ENCODE data around the gene PLPP7. TPM values are rescaled to one million over a fixed set of nuclear protein-coding genes. Genes with fewer than 3 reads are reported as not detected.

PLPP7 gene
- total RNA-seq = 7.9 and 10.2 TPM in 2 replicates

DNA sequence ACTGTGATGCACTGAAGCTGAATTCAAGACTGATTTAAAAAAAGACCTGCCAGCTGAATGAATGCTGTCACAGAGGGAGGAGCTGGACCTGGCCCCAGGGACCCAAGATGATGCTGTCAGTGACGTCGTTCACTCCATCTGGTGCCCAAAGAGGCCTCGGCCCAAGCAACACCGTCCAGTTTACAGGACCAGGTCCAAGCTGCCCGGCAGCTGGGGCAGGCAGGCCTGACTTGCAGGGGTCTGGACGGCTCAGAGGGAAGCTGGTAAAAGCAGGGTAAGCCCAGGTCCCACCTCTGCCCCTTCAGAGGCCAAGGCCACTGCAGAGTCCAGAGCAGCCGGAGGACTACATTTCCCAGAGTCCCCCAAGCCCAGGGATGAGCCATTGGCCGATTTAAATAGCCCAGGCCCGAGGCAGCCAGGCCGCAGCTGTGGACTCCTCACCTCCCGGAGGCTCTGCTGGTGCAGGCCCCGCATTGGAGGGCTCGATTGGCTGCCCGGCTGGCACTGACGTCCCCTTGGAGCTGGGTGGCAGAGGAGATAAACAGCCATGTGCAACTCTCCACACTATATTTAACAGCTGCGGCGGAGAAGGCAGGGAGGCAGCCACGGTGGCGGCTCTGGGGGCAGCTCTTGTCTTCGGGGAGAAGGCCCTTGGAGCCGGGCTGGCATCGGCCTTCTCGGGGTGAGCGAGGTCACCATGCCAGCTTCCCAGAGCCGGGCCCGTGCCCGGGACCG lies at the start of gene PLPP7:
PLPP7 (plus strand) TSS at position 423 of the 735 bp plus-strand sequence; CDS start at position 698, 275 bp downstream.

GRCh38 chr9:131276094-131276888 lies 13.2 kb upstream of the PLPP7 start, which contains the start of gene FAM78A:
FAM78A (minus strand) TSS chr9:131276510; CDS start chr9:131276179, 331 bp downstream.

Other genes with a start within 250 kb of the PLPP7 start
- gene AIF1L, start 193.2 kb upstream of the PLPP7 start, total RNA-seq = 0.11 and 0.25 TPM in 2 replicates
- gene NUP214, start 164.1 kb upstream of the PLPP7 start, total RNA-seq = 16.0 and 23.0 TPM in 2 replicates
- 0.22 and 0.37 TPM in 2 replicates for gene FAM78A, start 13.2 kb upstream of the PLPP7 start, total RNA-seq
- 42.4 and 59.5 TPM in 2 replicates for gene PRRC2B, start 104.4 kb downstream of the PLPP7 start, total RNA-seq
- 26.2 and 38.6 TPM in 2 replicates for gene POMT1, start 213.2 kb downstream of the PLPP7 start, total RNA-seq
- gene UCK1, start 241.5 kb downstream of the PLPP7 start, total RNA-seq = 19.7 and 24.2 TPM in 2 replicates